Measurements from ENCODE around the gene SERPINB5.

SERPINB5 gene

GRCh38 chr18:63470751-63471150 lies 6.0 kb upstream of the SERPINB5 start:
- DNase-seq: no peak

- DNase-seq: no peak
Observed at GRCh38 chr18:63472380-63472779, 4.4 kb upstream of the SERPINB5 start.

GRCh38 chr18:63477200-63477599 lies 442 bp downstream of the SERPINB5 start:
- DNase-seq: no peak

DNA sequence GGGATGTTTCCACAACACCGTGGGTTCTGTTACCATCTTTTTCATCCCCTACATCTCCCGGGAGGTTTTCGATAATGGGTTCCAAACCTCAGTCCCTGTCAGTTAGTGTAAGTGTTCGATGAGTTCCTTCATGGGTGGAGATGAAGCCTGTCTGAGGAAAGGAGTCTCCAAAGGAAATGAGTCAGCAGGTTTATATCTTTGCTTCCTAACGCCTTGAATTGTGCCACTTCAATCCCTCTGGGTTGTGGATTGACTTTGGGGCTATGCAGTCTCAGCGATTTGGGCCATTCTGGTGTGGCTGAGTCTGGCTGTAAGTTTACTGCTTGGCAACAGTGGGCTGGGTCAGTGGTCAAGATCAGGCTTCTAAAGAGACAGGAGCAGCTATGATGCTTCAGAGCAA lies 1.2 kb downstream of the SERPINB5 start:
- no peak for DNase-seq

DNA sequence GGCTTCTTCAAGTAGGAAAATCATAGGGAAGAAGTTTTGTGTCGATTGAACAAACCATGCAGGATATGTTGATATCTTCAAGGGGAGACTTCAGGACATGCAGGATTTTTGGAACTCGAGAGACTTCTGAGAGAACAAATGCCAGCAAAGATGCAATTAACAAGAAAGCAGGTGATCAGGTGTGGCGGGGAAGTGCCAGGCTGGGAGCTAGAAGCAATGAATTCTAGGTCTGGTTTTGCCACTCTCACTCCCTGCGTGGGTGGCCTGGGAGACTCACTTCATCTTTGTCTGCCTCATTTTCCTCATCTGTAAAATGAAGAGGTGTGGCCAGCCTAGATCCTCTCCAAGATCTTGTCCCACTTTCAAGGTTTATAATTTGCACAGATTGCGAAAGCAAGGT lies 3.1 kb downstream of the SERPINB5 start:
- DNase-seq: no peak

DNA sequence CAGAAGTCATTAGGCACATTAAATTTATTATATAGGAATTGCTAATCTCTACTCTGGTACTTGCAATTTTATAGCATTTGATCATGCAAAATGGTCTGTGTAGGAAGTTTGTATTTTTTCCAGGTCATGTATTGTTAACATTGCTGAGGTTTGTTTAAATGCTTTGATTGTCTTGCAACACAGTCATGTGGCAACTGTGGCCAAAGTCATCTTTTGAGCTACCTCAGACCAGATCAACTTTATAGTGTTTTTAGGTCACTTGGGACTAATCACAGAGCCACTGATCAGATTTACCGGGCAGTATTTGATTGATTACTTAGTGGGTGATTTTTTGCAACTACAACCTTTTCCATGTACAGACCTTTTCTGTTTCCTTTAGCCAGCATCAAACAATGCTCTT lies 3.7 kb downstream of the SERPINB5 start:
- DNase-seq: no peak

DNA sequence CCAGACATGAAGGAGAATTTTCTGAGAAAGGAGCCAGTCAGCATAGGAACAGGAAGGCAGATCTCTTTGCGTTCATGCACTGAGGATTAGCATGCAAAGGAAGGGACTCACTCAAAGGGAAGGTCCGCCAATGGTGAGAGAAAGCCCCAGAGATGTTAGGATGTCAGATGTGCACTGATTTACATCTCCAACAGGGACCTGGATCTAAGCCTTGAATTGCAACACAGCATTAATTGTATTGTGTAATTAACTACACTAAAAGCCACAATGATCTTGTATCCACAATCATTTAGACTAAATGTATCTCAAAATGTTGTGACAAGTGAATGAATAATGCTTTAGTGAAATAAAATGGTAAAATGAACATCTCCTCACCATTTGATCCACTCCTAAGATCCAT lies 4.2 kb downstream of the SERPINB5 start:
- no peak for DNase-seq

DNA sequence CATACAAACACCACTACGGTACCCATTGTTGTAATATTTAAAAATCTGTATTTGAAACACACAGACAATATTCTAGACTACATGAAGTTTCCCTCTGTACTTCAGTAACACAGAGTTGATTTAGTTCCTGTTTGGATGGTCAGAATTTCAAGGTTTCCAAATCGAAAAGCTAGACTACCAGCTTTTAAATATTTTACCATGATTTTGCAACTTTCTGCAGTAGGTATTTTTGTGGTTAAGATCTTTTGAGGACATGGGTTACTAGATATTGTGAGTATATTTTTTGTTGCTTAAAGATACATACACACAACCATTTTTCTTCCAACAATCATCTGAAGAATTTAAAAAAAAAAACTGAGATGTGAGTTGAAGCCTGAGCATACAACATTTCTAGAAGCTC lies 10.9 kb downstream of the SERPINB5 start:
- DNase-seq: no peak

GRCh38 chr18:63488160-63488559 lies 11.4 kb downstream of the SERPINB5 start:
- no peak for DNase-seq

GRCh38 chr18:63492851-63493250 lies 16.1 kb downstream of the SERPINB5 start:
- DNase-seq: no peak

GRCh38 chr18:63495675-63496074 lies 18.9 kb downstream of the SERPINB5 start:
- DNase-seq: no peak

DNA sequence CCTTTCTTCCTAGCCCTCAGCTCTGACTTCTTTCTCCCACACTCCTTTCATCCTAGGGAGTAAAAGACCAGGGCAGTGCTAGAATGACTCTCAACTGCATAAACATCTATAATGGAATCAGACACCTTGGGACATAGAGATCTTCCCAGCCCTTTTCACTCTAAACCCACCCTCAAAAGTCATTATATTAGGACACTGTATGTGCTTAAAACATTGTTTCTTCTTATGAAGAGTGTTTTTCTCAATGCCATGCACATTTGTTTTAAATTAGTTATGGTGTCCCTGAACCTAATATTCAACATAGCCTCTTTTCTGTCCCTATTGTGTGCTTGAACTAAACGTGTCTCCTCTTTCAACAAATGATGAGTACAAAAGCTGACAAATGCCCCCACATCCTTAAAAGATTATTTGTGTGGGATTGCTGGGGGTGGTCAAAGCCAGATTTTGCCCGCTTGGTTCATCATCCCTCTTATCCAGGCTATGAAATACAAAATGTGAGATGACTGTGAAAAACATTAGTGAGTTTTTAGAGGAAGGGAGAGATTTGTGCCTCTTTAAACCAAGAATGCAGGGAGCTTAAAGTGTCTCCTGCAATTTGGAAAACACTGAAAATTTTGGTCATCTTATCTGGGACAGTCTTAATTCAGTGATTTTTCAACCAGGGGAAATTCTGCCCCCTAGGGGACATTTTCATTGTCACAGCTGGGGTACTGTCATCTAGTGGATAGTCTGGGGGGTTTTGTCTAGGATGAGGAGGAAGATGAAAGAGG lies 29.0 kb downstream of the SERPINB5 start:
- DNase-seq: peak in 1 of 2 donors; percentile 12

GRCh38 chr18:63506336-63506646 lies 29.5 kb downstream of the SERPINB5 start:
- DNase-seq: no peak

DNA sequence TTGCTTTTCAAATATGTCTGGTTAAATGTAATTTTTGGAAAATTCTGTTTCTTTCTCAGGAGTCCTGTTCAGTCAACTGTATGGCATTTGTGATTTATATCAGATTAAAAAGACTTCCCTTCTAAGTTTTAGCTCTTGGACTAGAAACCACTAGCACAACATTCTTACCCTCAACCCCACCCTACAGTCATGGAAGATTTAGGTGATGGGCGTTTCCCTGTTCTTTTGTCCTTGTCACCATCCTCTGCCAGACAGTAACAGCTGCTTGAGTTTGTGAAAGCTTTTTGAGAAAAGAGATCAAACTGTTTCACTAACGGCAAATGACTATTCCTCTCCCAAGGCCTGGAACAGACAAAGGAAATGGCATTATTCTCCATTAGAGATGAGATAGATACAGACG lies 31.8 kb downstream of the SERPINB5 start:
- DNase-seq: no peak

GRCh38 chr18:63511285-63511684 lies 34.5 kb downstream of the SERPINB5 start:
- peak in 1 of 2 donors; percentile 6 for DNase-seq

GRCh38 chr18:63514326-63514725 lies 37.6 kb downstream of the SERPINB5 start:
- no peak for DNase-seq

GRCh38 chr18:63514888-63515678 lies 38.3 kb downstream of the SERPINB5 start:
- no peak for DNase-seq

- no peak for DNase-seq
Observed at GRCh38 chr18:63515801-63516200, 39.0 kb downstream of the SERPINB5 start.

GRCh38 chr18:63518178-63519012 lies 41.6 kb downstream of the SERPINB5 start:
- DNase-seq: peak; percentile 45 to 68

- DNase-seq: no peak
Observed at GRCh38 chr18:63520053-63520685, 43.4 kb downstream of the SERPINB5 start.

DNA sequence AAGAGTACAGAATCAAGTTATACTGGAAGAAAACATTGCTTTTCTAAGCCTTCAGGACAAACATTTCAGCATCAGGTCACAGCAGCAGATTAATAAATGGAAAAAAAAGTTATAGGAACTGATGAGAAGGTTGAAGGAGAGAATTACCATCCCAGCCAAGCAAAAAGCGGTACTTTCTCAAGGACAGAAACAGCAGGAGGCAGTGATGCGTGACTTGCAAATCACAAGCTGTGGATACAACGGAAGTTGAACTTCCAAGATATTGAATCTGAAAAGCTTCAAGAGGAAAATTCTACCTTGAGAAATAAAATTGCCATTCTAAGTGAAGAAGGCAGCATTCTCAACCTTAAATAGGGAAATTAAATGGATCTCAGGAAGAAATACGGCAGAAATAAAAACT lies 46.9 kb downstream of the SERPINB5 start:
- no peak for DNase-seq

GRCh38 chr18:63527251-63527650 lies 50.5 kb downstream of the SERPINB5 start:
- no peak for DNase-seq

DNA sequence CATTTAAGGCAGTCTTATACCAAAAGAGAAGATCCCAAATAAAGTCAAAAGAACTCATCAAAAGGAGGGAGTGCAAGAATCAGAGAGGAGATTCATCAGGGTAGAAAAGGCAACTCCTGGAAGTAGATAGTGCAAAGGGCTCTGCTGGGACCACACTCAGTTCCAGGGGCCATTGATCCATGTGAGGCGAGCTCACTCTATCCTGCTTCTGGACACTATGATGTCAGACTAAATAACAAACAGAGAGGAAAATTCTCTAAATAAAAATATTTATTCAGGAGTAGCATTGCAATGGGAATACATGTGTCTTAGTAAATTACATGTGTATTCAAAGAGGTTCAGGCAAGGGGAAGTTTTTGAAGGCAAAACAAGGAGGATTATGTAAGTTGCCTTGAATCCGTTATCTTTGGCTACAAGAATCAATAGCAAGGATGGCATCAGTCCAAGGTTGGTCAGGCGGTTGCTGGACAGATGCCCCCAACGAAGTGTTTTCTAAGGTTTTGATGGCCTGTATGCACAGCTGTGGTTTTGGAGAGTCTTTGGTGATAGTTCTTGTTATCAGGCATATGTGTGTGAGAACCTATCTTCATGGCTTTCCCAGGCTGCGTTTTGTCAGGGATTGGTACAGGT lies 52.2 kb downstream of the SERPINB5 start:
- DNase-seq: no peak

Data from CD4-positive, alpha-beta T cell treated with Interferon alpha-2 for 1 hour (primary cell).